Kasumi-1 (cell line): Measurements from ENCODE around the gene PNPLA2.

Source experiments
- DNase-seq, 2 experiments: peaks; one replicate each; lab custom pipeline; 2025; lab: John Stamatoyannopoulos, UW

The PNPLA2 gene

GRCh38 chr11:831118-831864 lies 12.6 kb downstream of the PNPLA2 start:
- no peak for DNase-seq

GRCh38 chr11:831961-832528 lies 13.3 kb downstream of the PNPLA2 start:
- DNase-seq, result no peak

- DNase-seq, result peak in 1 of 2 experiments; percentile 40
Measured at GRCh38 chr11:832529-833113, 13.9 kb downstream of the PNPLA2 start, which contains the start of gene CD151. CD151 (plus strand) TSS chr11:832952; CDS start chr11:836070, 3,118 bp downstream.

- DNase-seq, result peak in 1 of 2 experiments; percentile 24
Measured at GRCh38 chr11:833114-833791, 14.5 kb downstream of the PNPLA2 start.

GRCh38 chr11:833849-834311 lies 15.2 kb downstream of the PNPLA2 start:
- no peak for DNase-seq

- DNase-seq, result no peak
Measured at GRCh38 chr11:834371-835316, 15.9 kb downstream of the PNPLA2 start.

DNA sequence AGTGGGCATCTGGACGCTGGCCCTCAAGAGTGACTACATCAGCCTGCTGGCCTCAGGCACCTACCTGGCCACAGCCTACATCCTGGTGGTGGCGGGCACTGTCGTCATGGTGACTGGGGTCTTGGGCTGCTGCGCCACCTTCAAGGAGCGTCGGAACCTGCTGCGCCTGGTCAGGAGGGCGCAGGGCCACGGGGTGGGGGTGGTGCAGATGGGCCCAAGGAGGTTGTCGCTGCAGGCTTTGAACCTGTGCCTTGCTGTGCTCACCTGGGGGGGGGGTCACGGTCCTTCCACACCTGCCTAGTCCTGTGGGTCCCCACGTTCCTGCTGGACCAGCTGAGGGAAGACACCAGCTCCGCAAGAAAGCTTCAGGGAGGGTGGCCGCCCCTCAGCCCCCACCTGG lies 17.6 kb downstream of the PNPLA2 start:
- no peak for DNase-seq

GRCh38 chr11:836700-837099 lies 18.0 kb downstream of the PNPLA2 start:
- DNase-seq, result no peak

GRCh38 chr11:837189-837989 lies 18.7 kb downstream of the PNPLA2 start:
- DNase-seq, result no peak

DNA sequence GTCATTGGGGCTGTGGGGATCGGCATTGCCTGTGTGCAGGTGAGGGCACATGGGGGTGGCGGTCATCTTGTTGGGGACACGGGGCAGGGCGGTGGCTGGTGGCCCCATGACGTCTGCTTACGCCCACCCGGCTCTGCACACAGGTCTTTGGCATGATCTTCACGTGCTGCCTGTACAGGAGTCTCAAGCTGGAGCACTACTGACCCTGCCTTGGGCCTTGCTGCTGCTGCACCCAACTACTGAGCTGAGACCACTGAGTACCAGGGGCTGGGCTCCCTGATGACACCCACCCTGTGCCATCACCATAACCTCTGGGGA lies 19.2 kb downstream of the PNPLA2 start:
- DNase-seq, result no peak

- DNase-seq, result peak in 1 of 2 experiments; percentile 21
Measured at GRCh38 chr11:838441-839279, 19.9 kb downstream of the PNPLA2 start.

- no peak for DNase-seq
Measured at GRCh38 chr11:839280-839623, 20.5 kb downstream of the PNPLA2 start.

- DNase-seq, result no peak
Measured at GRCh38 chr11:839875-840617, 21.3 kb downstream of the PNPLA2 start.

DNA sequence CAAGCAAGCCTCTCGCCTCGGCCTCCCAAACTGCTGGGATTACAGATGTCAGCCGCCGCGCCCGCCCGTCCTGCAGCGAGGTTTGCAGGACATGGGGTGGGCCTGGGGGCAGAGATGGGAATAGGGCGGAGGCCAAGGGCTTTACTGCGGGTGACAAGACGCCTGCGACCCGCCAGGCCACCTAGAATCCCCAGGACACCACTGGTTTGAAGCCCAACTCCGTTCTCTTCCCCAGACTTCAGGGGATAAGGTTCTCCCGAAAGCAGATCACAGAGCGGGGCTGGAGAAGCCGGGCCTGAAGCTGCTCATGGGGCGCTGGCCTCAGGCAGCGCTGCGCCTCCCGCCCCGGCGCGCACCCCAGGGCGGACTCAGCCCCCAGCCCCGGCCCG lies 23.3 kb downstream of the PNPLA2 start:
- peak; percentile 27 to 35 for DNase-seq

DNA sequence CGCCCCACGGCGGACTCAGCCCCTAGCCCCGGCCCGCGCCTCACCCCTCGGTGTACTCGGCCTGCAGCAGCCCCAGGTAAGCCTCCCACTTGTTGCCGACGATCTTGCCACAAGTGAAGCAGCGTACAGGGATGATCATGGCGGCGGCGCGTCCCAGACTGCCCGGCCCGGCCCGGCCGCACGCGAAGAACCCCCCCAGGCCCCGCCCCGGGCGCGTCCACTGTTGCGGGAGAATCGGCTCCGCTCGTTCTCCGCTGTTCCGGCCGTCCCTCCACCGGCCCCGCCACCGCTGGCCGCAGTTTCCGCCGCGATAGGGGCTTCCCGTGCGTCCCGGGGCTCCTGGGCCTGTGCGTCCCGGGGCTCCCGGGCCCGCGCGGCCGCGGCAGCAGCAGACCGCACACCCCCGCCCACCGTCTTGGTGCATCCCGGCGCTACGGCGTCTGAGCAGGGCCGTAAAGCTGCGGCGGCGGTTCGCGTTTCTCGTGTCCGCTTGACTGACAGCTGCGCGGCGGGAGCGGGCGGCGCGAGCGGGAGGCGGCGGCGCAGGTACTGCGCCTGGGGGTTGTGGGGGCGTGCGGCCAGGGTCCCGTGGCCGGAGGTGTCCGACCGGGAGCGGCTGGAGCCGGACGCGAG lies 23.8 kb downstream of the PNPLA2 start, which contains the start of the genes POLR2L and TSPAN4:
POLR2L (minus strand) TSS at position 160 of the 633 bp plus-strand sequence; CDS start at position 139, 21 bp downstream.
TSPAN4 (plus strand) TSS at position 483 of the 633 bp plus-strand sequence. CDS start 7,453 bp downstream, outside the sequence.
- peak; percentile 82 to 89 for DNase-seq

DNA sequence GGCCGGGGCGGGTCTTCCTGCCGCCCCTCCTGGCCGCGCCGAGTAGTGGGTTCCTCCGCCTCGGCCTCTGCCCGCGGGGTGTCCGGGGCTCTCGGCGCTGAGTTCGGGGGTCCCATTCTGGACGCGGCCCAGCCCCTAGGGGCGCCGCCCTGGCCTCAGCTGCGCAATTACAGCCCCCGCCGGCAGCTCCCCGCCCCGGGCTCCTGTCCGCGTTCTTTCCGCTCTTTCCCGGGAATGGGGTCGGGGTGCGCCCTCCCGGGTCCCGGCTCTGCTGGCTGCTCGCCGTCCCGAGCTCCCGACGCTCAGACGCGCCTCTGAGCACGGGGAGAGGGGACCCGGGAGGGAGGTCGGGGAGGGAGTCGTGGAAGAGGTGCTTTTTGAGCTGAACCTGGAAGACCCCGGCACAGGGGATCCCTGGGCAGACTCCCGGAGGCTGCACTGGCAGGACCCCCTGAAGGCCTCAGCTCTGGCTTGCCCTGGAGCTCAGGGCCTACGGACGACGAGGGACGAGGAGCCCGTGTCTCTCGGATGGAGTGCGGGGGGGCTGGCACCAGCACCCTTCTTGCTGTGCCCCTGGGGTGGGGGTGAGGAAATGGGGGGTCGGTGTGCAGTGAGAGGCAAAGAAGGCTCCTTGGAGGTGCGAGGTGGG lies 24.5 kb downstream of the PNPLA2 start:
- DNase-seq, result no peak

DNA sequence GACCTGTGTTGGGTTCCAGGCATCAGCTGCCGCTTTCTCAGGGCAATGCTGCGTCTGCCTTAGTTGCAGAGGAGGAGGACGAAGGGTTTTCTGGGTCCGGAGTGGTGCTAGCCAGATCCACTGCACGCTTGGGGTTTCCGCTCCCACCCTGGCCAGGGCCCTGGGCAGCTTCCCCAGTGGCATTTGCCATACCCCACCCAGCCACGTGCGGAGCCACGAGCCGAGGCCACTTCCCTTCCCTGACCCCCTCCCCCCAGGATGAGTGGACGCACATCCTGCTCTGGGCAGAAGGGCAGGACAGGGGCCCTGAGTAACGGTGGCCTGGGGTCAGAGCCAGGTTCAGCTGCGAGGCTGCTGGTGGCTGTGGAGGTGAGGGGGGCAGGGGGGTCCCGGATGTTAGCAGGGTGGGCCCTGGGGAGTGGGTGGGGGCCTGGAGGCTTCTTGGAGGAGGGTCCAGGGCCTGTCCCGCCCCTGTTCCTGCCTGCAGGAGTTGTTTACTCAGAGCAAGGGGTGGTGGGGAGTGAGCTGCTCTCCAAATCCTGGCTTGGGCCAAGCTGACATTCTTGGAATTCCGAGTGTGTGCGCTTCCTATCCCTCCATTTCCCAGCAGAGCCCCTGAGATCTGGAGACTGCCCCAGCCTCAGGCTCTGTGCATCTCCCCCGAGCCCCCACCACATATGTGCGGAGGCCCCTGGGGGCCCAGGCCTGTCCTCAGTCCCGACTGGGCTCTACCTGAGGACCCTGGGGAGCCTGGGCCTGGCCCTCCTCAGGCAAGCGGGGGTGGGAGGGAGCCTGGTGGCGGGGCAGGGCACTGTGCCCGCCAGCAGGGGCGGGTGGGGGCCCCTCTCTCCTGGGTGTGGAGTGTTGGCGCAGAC lies 25.3 kb downstream of the PNPLA2 start:
- no peak for DNase-seq
